ENCODE data around the gene TBCEL. TPM values are rescaled to one million over a fixed set of nuclear protein-coding genes. Genes with fewer than 3 reads are reported as not detected.

Gene TBCEL
- total RNA-seq, 2 experiments from 2014 or later = 6.8 to 7.2 TPM

GRCh38 chr11:121086866-121087265 is 63.0 kb downstream of the TBCEL start:
- Mint-ChIP-seq H3K4me3 (no peak overlapping the region), H3K4me1 (ENCODE audit: low read depth) (no peaks in the 10 kb centered on the region), H3K27me3 (no peaks in the 10 kb centered on the region), H3K9me3 (no peaks in the 10 kb centered on the region), H3K27ac (no peak overlapping the region), H3K36me3 (ENCODE audit: low read depth) (peaks cover 14% of the 10 kb centered on the region)
- POLR2A ChIA-PET = no interaction called here
- intact Hi-C loops (cut with micrococcal nuclease) = no loop called here
- no peak for TF ChIP-seq CTCF (IDR thresholded peaks at IDR 0.05)
- ATAC-seq (no peak), DNase-seq (no peak)
- CTCF ChIA-PET = no interaction called here

GRCh38 chr11:121089566-121089965 is 65.7 kb downstream of the TBCEL start:
- no peaks in the 10 kb centered on the region for H3K4me1 Mint-ChIP-seq (ENCODE audit: low read depth)
- no peak for TF ChIP-seq CTCF (IDR thresholded peaks at IDR 0.05)
- POLR2A ChIA-PET = no interaction called here
- DNase-seq = no peak
- ATAC-seq = no peak
- peaks cover 14% of the 10 kb centered on the region for H3K36me3 Mint-ChIP-seq (ENCODE audit: low read depth)
- intact Hi-C loops (cut with micrococcal nuclease) = no loop called here
- no peaks in the 10 kb centered on the region for H3K27me3 Mint-ChIP-seq
- H3K4me3 Mint-ChIP-seq = no peak overlapping the region
- no peak overlapping the region for H3K27ac Mint-ChIP-seq
- H3K9me3 Mint-ChIP-seq = no peaks in the 10 kb centered on the region
- CTCF ChIA-PET = no interaction called here

GRCh38 chr11:121090145-121090721 is 66.3 kb downstream of the TBCEL start:
- Mint-ChIP-seq H3K9me3 (no peaks in the 10 kb centered on the region), H3K4me3 (no peak overlapping the region), H3K27ac (no peak overlapping the region), H3K4me1 (ENCODE audit: low read depth) (no peaks in the 10 kb centered on the region), H3K27me3 (no peaks in the 10 kb centered on the region), H3K36me3 (ENCODE audit: low read depth) (peaks cover 14% of the 10 kb centered on the region)
- POLR2A ChIA-PET = no interaction called here
- ATAC-seq = no peak
- CTCF ChIA-PET = no interaction called here
- no peak for DNase-seq
- no peak for TF ChIP-seq CTCF (IDR thresholded peaks at IDR 0.05)
- intact Hi-C loops (cut with micrococcal nuclease) = no loop called here

- CTCF ChIA-PET = interaction anchor here (1.5 kb wide), 1 partner anchor 103 kb away, joined by 3 read pairs; no protein-coding TSS in a partner anchor
- peaks cover 10% of the 10 kb centered on the region for H3K36me3 Mint-ChIP-seq (ENCODE audit: low read depth)
Observed at GRCh38 chr11:121091492-121092152, 67.7 kb downstream of the TBCEL start.

More at GRCh38 chr11:121091492-121092152, 67.7 kb downstream of the TBCEL start:
- Mint-ChIP-seq H3K9me3 (no peaks in the 10 kb centered on the region), H3K27me3 (no peaks in the 10 kb centered on the region), H3K4me3 (no peak overlapping the region), H3K4me1 (ENCODE audit: low read depth) (no peaks in the 10 kb centered on the region), H3K27ac (no peak overlapping the region)
- ATAC-seq (no peak), DNase-seq (no peak)
- POLR2A ChIA-PET = no interaction called here
- intact Hi-C loops (cut with micrococcal nuclease) = no loop called here
- no peak for TF ChIP-seq CTCF (IDR thresholded peaks at IDR 0.05)

Data from activated CD8-positive, alpha-beta T cell treated with anti-CD3 and anti-CD28 coated beads for 36 hours (primary cell).